Ovary (tissue), 9 donors: ENCODE measurements around the gene EIF2S2. TPM values are rescaled to one million over a fixed set of nuclear protein-coding genes. Genes with fewer than 3 reads are reported as not detected.

ENCODE experiments used
- DNase-seq, 5 donors: peaks; one replicate each; pipeline ENCODE4 v3.0.0-alpha.2; 2019 to 2020
- H3K27ac ChIP-seq, 2 donors: fragments of 200-600 bp; one replicate each; pipeline versions ENCODE4 v1.5.1 to v1.8.0; 2019 to 2022
- H3K27me3 ChIP-seq: fragments of 200-600 bp; one replicate; pipeline ENCODE4 v1.8.0; 2022
- H3K36me3 ChIP-seq: fragments of 200-600 bp; sonication (generic); one replicate; pipeline ENCODE4 v1.5.1; 2019
- H3K4me1 ChIP-seq: one replicate; pipeline ENCODE4 v1.8.1; 2013; ENCODE audit warnings: mild to moderate bottlenecking, moderate library complexity; ENCODE audit not compliant: insufficient read depth
- H3K4me3 ChIP-seq: fragments of 200-600 bp; sonication (generic); one replicate; pipeline ENCODE4 v1.5.1; 2017
- H3K9me3 ChIP-seq, 2 donors: fragments of 200-600 bp in 1 of 2; sonication (generic) in 1 of 2; one replicate each; pipeline versions ENCODE4 v1.5.1 to v1.8.1; 2013 to 2019; ENCODE audit warnings: mild to moderate bottlenecking in 1 of 2, moderate library complexity in 1 of 2
- EP300 ChIP-seq: sonication (generic); formaldehyde crosslinking; IDR thresholded peaks from one replicate; pipeline ENCODE4 v1.6.1; 2017; ENCODE audit warnings: antibody characterized with exemption
- POLR2A ChIP-seq: fragments of 450-650 bp; IDR thresholded peaks from one replicate; pipeline ENCODE4 v1.6.1; 2017; ENCODE audit warnings: antibody characterized with exemption, mild to moderate bottlenecking, moderate library complexity
- WGBS, 3 donors: extraction: QIAGEN DNeasy Blood & Tissue Kit in 1 of 3; methylation state at CpG; one replicate each; pipeline versions ENCODE4 v1.1.5 to v1.1.7; 2013 to 2017; 5-methylcytosine and 5-hydroxymethylcytosine counted together
- intact Hi-C, 4 donors: fragments of 100-400 bp; cut with DNase I; formaldehyde crosslinking; loops; one replicate each; pipeline versions ENCODE4 v1.11.0 to v1.15.1; 2022 to 2023
- polyA plus RNA-seq, 2 donors: library from polyadenylated mRNA; stranded (reverse); fragments of 200-250 nt in 1 of 2; fragments of 350-450 nt in 1 of 2; fragmentation: Illumina TruSeq in 1 of 2; extraction: RNeasy Lipid Tissue Mini Kit (QIAGEN cat#74804) in 1 of 2; gene quantifications; one replicate each; pipeline ENCODE4 v1.2.3, GENCODE V29; 2013 to 2014
- total RNA-seq, 7 donors: library from RNA; depleted of rRNA in 2 of 7; stranded (reverse); fragments of >200 nt in 2 of 7; fragmentation: NEBNext Ultra II Directional in 3 of 7; extraction: Animal tissue kit (Norgen Biotek cat#: 25700) in 3 of 7; gene quantifications; one replicate each; pipeline versions ENCODE4 v1.1.0 to v1.2.4, GENCODE V29; 2016 to 2023
- TF ChIP-seq, protein P1 (sequence below), 3 donors: fragments of 450-650 bp in 2 of 3; fragments of 200-600 bp in 1 of 3; IDR thresholded peaks; one replicate each; pipeline versions ENCODE4 v1.5.1 to v1.8.0; 2016 to 2022; ENCODE audit warnings: antibody characterized with exemption in 3 of 3, mild to moderate bottlenecking in 1 of 3
- donor health status: DM: no; HTN: no; CAD: no; lungs with moderate emphysema.
- donor health status: DM: no; HTN: no; CAD: no.
- donor health status: Bipolar disorder and iron deficiency.
- donor health status: DM: yes; HTN: yes; CAD: no.
- donor health status: DM: no; HTN: no; CAD: no.
- donor health status: DM: yes; HTN: yes; CAD: no.

EIF2S2 gene
- total and polyA plus RNA-seq, 9 donors = 29.1 to 85.8 (median 36.1) TPM

DNA sequence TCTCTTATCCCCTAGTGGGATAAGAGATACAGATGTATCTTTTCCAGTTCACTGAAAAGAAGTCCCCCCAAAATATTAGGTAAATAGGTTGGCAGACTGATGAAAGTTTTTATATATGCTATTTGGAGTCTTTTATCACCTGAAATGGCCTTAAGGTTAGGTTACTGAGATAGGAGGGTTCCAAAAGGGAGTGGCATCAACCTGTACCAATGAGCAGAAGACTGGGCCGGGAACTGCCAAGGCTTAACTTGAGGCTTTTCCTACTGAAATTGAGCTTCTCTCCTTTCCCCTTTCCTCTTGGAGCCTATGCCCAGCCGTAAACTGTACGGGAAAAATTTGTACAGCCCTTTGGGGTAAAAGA, 42.0 kb downstream of the EIF2S2 start:
- no peaks in the 10 kb centered on the region for H3K27me3 ChIP-seq
- TF ChIP-seq POLR2A = no peak
- TF ChIP-seq, protein P1, sequence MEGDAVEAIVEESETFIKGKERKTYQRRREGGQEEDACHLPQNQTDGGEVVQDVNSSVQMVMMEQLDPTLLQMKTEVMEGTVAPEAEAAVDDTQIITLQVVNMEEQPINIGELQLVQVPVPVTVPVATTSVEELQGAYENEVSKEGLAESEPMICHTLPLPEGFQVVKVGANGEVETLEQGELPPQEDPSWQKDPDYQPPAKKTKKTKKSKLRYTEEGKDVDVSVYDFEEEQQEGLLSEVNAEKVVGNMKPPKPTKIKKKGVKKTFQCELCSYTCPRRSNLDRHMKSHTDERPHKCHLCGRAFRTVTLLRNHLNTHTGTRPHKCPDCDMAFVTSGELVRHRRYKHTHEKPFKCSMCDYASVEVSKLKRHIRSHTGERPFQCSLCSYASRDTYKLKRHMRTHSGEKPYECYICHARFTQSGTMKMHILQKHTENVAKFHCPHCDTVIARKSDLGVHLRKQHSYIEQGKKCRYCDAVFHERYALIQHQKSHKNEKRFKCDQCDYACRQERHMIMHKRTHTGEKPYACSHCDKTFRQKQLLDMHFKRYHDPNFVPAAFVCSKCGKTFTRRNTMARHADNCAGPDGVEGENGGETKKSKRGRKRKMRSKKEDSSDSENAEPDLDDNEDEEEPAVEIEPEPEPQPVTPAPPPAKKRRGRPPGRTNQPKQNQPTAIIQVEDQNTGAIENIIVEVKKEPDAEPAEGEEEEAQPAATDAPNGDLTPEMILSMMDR (IDR thresholded peaks at IDR 0.05) = no peak
- peaks cover 2% of the 10 kb centered on the region for H3K4me1 ChIP-seq
- intact Hi-C loops = loop anchor here in 2 of 4 donors (5.0 kb wide), 1 partner anchor 208 kb away; no protein-coding TSS in a partner anchor
- H3K4me3 ChIP-seq = no peak overlapping the region
- DNase-seq = no peak
- H3K36me3 ChIP-seq = no peaks in the 10 kb centered on the region
- H3K27ac ChIP-seq = no peak overlapping the region
- H3K9me3 ChIP-seq = no peaks in the 10 kb centered on the region
- WGBS, 3 donors = 80 to 83% (median 81%) methylated on average over 3 of the region's 3 CpGs

GRCh38 chr20:34069341-34070078, 42.5 kb downstream of the EIF2S2 start:
- Histone ChIP-seq H3K4me1 (peaks cover 2% of the 10 kb centered on the region), H3K9me3 (no peaks in the 10 kb centered on the region), H3K36me3 (no peaks in the 10 kb centered on the region), H3K4me3 (no peak overlapping the region), H3K27ac (no peak overlapping the region), H3K27me3 (no peaks in the 10 kb centered on the region)
- peak; percentile 72 to 85 (median 82) for DNase-seq
- 20 to 25% (median 24%) methylated on average over 7 of the region's 7 CpGs for WGBS, 3 donors
- no peak for TF ChIP-seq POLR2A
- TF ChIP-seq, protein P1 (IDR thresholded peaks at IDR 0.05) = peak; percentile 84 to 92 (median 84)
- intact Hi-C loops = loop anchor here (2.0 to 10.0 kb wide), 3 partner anchors 75 to 207 kb away; partner anchors contain the start of gene RALY (in 3 of the 4)

DNA sequence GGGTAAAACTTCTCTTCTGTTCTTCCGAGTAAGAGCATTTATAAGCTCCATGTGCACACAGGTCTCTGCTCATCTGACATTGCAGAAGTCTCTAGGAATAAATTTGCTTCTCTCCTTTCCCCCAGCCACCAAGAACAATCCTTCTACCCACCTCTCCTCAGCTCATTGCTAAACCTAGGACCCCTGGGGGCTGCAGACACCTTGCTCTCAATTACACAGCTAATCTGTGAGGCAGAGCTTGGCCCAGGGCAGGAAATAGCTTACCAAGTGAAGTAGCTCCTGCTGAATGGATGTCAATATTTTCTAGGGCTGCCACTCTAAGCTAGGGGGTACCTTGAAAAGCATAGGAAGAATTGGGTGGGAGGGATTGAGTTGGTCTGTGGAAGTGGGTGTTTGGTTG, 44.0 kb downstream of the EIF2S2 start:
- Histone ChIP-seq H3K9me3 (no peaks in the 10 kb centered on the region), H3K4me3 (no peak overlapping the region), H3K36me3 (no peaks in the 10 kb centered on the region), H3K27ac (no peak overlapping the region), H3K4me1 (peaks cover 2% of the 10 kb centered on the region), H3K27me3 (no peaks in the 10 kb centered on the region)
- 57 to 87% (median 78%) methylated on average over 1 of the region's 1 CpG for WGBS, 3 donors
- intact Hi-C loops = loop anchor here (2.0 to 10.0 kb wide), 2 partner anchors 73 to 205 kb away; partner anchors contain the start of gene RALY (in 3 of the 4)
- no peak for DNase-seq
- TF ChIP-seq EP300 (no peak), POLR2A (no peak)
- TF ChIP-seq, protein P1 (IDR thresholded peaks at IDR 0.05) = no peak

- intact Hi-C loops = loop anchor here in 3 of 4 donors (10.0 kb wide), 1 partner anchor 72 kb away; the partner anchor contains the start of gene RALY (in 3 of the 3)
- Histone ChIP-seq H3K9me3 (no peaks in the 10 kb centered on the region), H3K4me3 (no peak overlapping the region), H3K27ac (no peak overlapping the region), H3K36me3 (no peaks in the 10 kb centered on the region), H3K4me1 (peaks cover 2% of the 10 kb centered on the region), H3K27me3 (no peaks in the 10 kb centered on the region)
- TF ChIP-seq EP300 (no peak), POLR2A (no peak)
- no peak for DNase-seq
- WGBS, 3 donors = 72 to 81% (median 74%) methylated on average over 3 of the region's 3 CpGs
Observed at GRCh38 chr20:34066476-34067090, 45.5 kb downstream of the EIF2S2 start.
